GM04504 (cell line): ENCODE data around the gene CFAP161.

Source experiments
- DNase-seq: peaks from one replicate; pipeline ENCODE4 v3.0.0-alpha.2; 2012; ENCODE audit warnings: low read depth

CFAP161 gene

GRCh38 chr15:81184188-81184587 lies 50.1 kb downstream of the CFAP161 start:
- DNase-seq, result peak; percentile 71

DNA sequence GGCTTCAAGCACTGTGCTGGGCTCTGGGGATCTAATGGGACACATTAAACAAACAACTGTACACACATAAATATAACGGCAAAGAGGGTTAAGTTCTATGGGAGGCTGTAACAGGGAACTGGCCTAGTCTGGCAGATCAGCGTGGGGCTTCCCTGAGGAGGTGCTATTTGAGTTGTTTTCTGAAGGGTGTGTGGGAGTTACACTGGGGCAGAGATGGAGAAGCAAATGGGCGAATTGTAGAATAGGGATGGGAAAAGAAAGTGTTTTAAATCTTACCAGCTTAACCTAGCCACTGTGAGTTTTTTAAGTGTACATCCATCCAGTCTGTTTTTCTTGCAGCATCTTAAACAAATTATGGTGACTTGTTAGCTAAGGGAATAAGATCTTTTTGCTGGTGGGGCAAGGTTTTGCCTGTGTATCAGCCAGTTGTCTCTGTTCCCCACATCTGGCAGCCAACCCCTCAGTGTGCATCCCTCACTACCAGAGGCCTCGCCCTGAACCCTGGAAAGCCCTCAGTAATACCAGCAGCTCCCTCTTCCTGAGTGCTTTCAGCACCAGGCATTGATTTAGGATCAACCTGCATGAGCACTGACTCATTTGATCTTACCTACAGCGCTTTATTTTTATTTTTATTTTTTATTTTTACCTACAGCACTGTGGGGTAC lies 51.7 kb downstream of the CFAP161 start:
- no peak for DNase-seq

GRCh38 chr15:81188354-81188753 lies 54.3 kb downstream of the CFAP161 start:
- no peak for DNase-seq

DNA sequence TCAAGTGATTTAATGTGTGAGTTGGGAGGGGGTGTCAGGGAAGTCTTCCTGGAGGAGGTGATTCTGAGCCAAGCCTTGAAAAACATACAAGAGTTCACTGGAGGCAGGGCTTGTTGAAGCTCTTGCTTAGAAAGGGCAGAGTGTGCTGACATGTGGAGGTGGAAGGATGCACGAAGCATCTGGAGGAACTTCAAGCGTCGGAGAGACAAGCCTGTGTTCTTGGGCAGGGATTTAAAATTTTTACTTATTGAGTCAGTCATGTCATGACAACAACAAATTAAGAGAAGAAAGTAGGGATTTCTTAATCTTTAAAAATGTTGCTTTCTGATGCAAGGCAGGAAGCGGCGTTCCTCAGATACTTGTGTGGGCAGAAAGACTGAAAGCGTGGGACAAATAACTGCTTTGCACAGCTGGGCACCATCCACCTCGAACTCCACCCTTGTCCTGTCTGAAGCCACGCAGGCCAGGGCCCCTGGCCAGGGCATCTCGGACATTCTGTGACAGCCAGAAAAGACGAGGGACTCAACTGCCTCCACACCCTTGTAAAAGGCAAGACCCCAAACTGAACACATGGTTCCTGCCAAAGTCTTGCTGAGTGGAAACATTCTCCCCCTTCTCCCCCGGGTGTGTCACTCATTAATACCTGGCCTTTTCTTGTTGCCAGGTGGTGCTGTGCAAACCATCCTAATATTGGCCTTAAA lies 55.7 kb downstream of the CFAP161 start:
- peak; percentile 93 for DNase-seq

DNA sequence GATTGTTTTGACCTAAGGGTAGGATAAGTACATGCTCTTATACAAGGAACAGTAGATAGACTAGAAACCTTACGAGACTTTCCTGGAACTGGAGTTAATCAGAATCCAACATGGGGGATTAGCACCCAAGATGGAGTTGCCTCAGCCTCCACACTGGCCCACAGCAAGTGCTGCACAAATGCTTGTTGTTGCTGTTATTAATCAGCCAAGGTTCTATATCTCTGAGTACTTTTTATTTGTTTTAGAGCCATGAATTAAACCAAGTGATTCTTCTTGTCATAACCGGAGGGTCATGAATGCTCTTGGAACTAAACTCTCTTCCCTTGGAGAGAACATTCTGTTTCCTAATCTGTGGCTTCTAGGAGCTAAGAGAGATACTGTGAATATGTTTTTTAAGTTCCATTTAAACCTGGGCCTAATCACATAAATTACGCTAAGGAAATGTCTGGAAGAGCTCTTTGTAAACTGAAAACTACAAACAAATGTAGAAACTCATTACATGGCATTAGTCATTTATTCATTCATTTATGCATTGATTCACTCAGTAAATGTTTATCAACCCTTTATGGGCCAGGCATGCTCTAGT lies 56.9 kb downstream of the CFAP161 start:
- DNase-seq, result no peak

DNA sequence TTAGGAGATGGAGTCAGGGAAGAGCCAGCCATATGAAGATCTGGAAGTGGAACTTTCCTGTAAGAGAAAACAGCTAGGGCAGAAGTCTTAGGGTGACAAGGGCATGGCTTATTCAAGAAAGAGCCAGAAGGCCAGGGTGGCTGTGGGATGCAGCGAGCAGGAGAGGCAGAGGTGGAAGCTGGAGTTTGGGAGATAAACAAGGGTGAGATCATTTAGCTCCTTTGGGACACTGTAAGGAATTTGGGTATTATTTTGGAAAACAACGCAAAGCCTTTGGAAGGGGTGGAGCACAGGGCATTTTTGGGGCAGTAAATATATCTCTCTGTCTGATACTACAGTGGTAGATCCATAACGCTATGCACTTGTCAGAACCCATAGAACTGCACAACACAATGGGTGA lies 57.6 kb downstream of the CFAP161 start:
- no peak for DNase-seq

GRCh38 chr15:81194723-81195122 lies 60.7 kb downstream of the CFAP161 start:
- DNase-seq, result no peak

GRCh38 chr15:81195339-81195864 lies 61.3 kb downstream of the CFAP161 start:
- DNase-seq, result no peak

DNA sequence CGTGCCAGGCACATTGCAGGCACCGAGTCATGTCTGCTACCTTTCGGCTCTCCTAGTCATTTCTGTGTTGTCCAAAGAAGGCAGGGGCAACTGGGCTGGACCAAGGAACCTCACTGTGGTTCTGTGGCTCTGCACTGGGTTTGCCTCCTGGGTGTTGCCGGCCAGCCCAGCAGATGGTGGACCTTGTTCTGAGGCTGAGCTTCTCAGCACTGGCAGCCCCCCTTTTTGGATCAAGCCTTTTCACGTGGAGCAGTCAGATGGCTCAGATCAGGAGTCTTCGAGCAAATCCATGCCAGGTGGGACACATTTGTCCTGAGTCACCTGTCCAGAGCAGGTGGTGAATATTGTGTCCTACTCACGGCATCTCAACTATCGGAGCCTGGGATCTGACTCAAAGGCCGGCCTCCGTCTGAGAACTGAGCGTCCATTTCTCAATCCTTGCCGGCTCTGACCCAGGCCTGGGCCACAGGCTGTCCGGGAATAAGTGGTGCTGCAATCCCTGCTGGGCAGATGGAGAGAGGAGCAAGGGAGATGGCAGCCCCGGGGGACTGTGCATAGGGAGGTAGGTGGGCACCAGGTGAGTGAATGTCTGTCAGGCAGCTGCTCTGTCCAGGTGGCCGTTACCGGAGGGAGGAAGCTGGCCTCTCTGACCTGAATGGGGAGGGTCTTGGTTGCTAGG lies 62.6 kb downstream of the CFAP161 start, which contains the start of gene IL16:
Gene IL16, plus strand, starts transcription at position 304 of the 679 bp plus-strand sequence. CDS start 28,521 bp downstream, outside the sequence.
- no peak for DNase-seq

DNA sequence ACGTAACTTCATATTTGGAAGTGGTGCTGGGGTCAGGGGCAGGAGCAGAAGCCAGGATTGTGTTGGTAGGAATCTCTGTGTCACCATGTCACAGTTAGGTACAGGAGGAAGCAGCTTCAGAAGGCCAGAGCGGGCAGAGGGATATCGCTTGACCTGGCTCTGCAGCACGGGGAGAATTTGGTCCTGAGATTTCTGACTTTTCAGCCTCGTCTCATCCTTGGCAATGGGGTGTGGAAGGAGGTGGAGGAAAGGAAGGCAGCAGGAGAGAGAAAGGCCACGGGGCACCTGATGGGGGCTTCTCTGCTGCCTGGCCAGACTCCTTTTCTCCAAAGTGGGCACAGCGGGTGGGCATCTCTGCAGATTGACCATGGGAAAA lies 63.2 kb downstream of the CFAP161 start:
- no peak for DNase-seq

- no peak for DNase-seq
These were observed 63.7 kb downstream of the CFAP161 start for GRCh38 chr15:81197688-81198281.
